HepG2 (cell line): ENCODE results near the gene LSM3. TPM values are rescaled to one million over a fixed set of nuclear protein-coding genes. Genes with fewer than 3 reads are reported as not detected.

Experiments used
- ATAC-seq: fragments of 200-7000 bp; cut with Tn5 transposase; 3 replicates; pipeline ENCODE4 v1.9.1; 2020; ENCODE audit warnings: mild to moderate bottlenecking, moderate library complexity
- BruUV-seq: library from RNA; stranded (reverse); fragments of 400-500 nt; replicated peaks from 2 replicates; lab custom pipeline; 2021; lab: Mats Ljungman, UMichigan
- CTCF ChIA-PET: fragments of 300-600 bp; formaldehyde crosslinking; extraction: SDS; loops from one replicate; lab custom pipeline; 2021; ENCODE audit warnings: low total read pairs, inconsistent platforms, low intra/inter-chr PET ratio; lab: Yijun Ruan, JAX
- POLR2A ChIA-PET: fragments of 350-600 bp; sonication (Branson Sonifier 250); formaldehyde crosslinking; loops from one replicate; lab custom pipeline; 2020; ENCODE audit warnings: antibody characterized with exemption, inconsistent platforms; lab: Yijun Ruan, JAX
- DNase-seq: peaks from one replicate; pipeline ENCODE4 v3.0.0-alpha.2; 2015; ENCODE audit warnings: low spot score
- FAIRE-seq: peaks from 3 replicates; lab custom pipeline; 2011; peaks lifted over from hg19 to GRCh38; lab: Jason Lieb, UNC
- H2AFZ ChIP-seq: one replicate; pipeline ENCODE4 v1.6.1; 2011; ENCODE audit warnings: low read length, inconsistent platforms
- H3K27ac ChIP-seq: fragments of 300-600 bp; 3 replicates; pipeline ENCODE4 v1.8.0; 2011; ENCODE audit warnings: mixed run types, mild to moderate bottlenecking, mixed read lengths, low read length, inconsistent platforms; ENCODE audit not compliant: insufficient read depth; ENCODE audit errors: extremely low read length
- H3K27me3 ChIP-seq, 2 experiments: fragments of 200-600 bp in 1 of 2; 2 replicates in 1 of 2; 3 replicates in 1 of 2; pipeline versions ENCODE4 v1.6.0 to v1.8.0; 2011; ENCODE audit warnings: low read length in 2 of 2, mild to moderate bottlenecking in 2 of 2, moderate library complexity in 2 of 2, inconsistent platforms in 1 of 2; ENCODE audit not compliant: insufficient read depth in 2 of 2, control insufficient read depth in 1 of 2
- H3K36me3 ChIP-seq, 2 experiments: fragments of 200-600 bp in 1 of 2; replicated peaks in 1 of 2; 2 replicates in 1 of 2; 3 replicates in 1 of 2; pipeline versions ENCODE4 v1.5.1 to v1.8.0; 2011; ENCODE audit warnings: low read length in 2 of 2, inconsistent platforms in 1 of 2; ENCODE audit not compliant: insufficient read depth in 2 of 2, control insufficient read depth in 1 of 2
- H3K4me1 ChIP-seq: 2 replicates; pipeline ENCODE4 v1.5.1; 2012; ENCODE audit warnings: low read length, inconsistent platforms; ENCODE audit not compliant: insufficient read depth
- H3K4me2 ChIP-seq: 2 replicates; pipeline ENCODE4 v1.6.0; 2011; ENCODE audit warnings: low read depth, low read length, inconsistent platforms
- H3K4me3 ChIP-seq, 3 experiments: fragments of 200-600 bp in 1 of 3; sonication (generic), shearing (Covaris generic) in 1 of 3; replicated peaks in 1 of 3; 2 replicates each; pipeline ENCODE4 v1.5.1; 2011 to 2016; ENCODE audit warnings: low read length in 3 of 3, inconsistent platforms in 2 of 3, low read depth in 2 of 3, mild to moderate bottlenecking in 2 of 3, control low read depth in 1 of 3, mixed read lengths in 1 of 3; ENCODE audit not compliant: insufficient read depth in 1 of 3
- H3K79me2 ChIP-seq: one replicate; pipeline ENCODE4 v1.6.1; 2011; ENCODE audit warnings: low read length, inconsistent platforms; ENCODE audit not compliant: insufficient read depth
- H3K9ac ChIP-seq: 2 replicates; pipeline ENCODE4 v1.6.0; 2011; ENCODE audit warnings: mild to moderate bottlenecking, low read depth, low read length, inconsistent platforms; ENCODE audit not compliant: insufficient read depth
- H3K9me3 ChIP-seq: 2 replicates; pipeline ENCODE4 v1.5.1; 2012; ENCODE audit warnings: mild to moderate bottlenecking, low read length
- H4K20me1 ChIP-seq: 2 replicates; pipeline ENCODE4 v1.6.0; 2011; ENCODE audit warnings: inconsistent platforms, mild to moderate bottlenecking, low read length, moderate library complexity; ENCODE audit not compliant: insufficient read depth
- TFDP2 ChIP-seq: sonication (generic); formaldehyde crosslinking; IDR thresholded peaks from 2 replicates; pipeline ENCODE4 v1.4.0; 2020; ENCODE audit warnings: missing genetic modification reagents
- ZBTB2 ChIP-seq: sonication (generic); formaldehyde crosslinking; IDR thresholded peaks from 2 replicates; pipeline ENCODE4 v1.8.0; 2022; ENCODE audit warnings: low read depth, missing genetic modification reagents
- ZFYVE20 ChIP-seq: sonication (generic); formaldehyde crosslinking; IDR thresholded peaks from 2 replicates; pipeline ENCODE4 v1.8.0; 2023; ENCODE audit warnings: low read depth, mild to moderate bottlenecking, moderate library complexity, missing genetic modification reagents, borderline replicate concordance
- ZNF710 ChIP-seq: sonication (generic); formaldehyde crosslinking; IDR thresholded peaks from 2 replicates; pipeline ENCODE4 v1.5.0; 2020; ENCODE audit warnings: mild to moderate bottlenecking, missing genetic modification reagents, borderline replicate concordance
- ZNF878 ChIP-seq: sonication (generic); formaldehyde crosslinking; IDR thresholded peaks from 2 replicates; pipeline ENCODE4 v1.8.1; 2023; ENCODE audit warnings: mild to moderate bottlenecking, missing genetic modification reagents, moderate library complexity
- WGBS: methylation state at CpG from one replicate; pipeline ENCODE4 v1.1.6; 2017; ENCODE audit warnings: low lambda C conversion rate; 5-methylcytosine and 5-hydroxymethylcytosine counted together
- in situ Hi-C: cut with HindIII; loops from 2 replicates; pipeline ENCODE4 v1.10.0; 2017; ENCODE audit warnings: low pct_unique_long_range_greater_than_20kb; ENCODE audit not compliant: extremely low pct_ligation_motif_present
- intact Hi-C: fragments of 100-400 bp; cut with micrococcal nuclease; formaldehyde crosslinking; loops from one replicate; pipeline ENCODE4 v1.10.0; 2022; ENCODE audit not compliant: unreplicated experiment
- polyA plus RNA-seq, 8 experiments: library from polyadenylated mRNA; depleted of rRNA in 3 of 8; stranded (reverse) in 7 of 8; unstranded in 1 of 8; fragments of >200 nt; fragmentation: Illumina TruSeq in 4 of 8; extraction: Trizol in 4 of 8; gene quantifications; 2 replicates each; pipeline versions ENCODE4 v1.2.1 to v1.2.3, GENCODE V29; 2011 to 2016; ENCODE audit warnings: low read depth in 4 of 8, missing spikeins in 1 of 8, mixed read lengths in 1 of 8; ENCODE audit not compliant: insufficient read depth in 1 of 8
- total RNA-seq, 5 experiments: library from RNA; depleted of rRNA; stranded (reverse); fragments of >200 nt; fragmentation: Illumina TruSeq; extraction: Trizol; gene quantifications; 2 replicates each; pipeline ENCODE4 v1.2.3, GENCODE V29; 2016; ENCODE audit warnings: low read depth in 1 of 5

LSM3 gene
- total and polyA plus RNA-seq, 2 of the 13 experiments (the other 11 are each of a cell fraction or from before 2014, with no cell fraction given) = 5.1 to 19.4 TPM

- CTCF ChIA-PET = no interaction called here
- H3K79me2 ChIP-seq = no peaks in the 10 kb centered on the region
- POLR2A ChIA-PET = no interaction called here
- no peak overlapping the region for H3K9ac ChIP-seq
- in situ Hi-C loops (no loop called here), intact Hi-C loops (no loop called here)
- no TSS peak for BruUV-seq
- no peak overlapping the region for H3K4me3 ChIP-seq
- H3K27ac ChIP-seq = no peak overlapping the region
- 72% methylated on average over 6 of the region's 8 CpGs for WGBS
- no peaks in the 10 kb centered on the region for H4K20me1 ChIP-seq
- DNase-seq (no peak), ATAC-seq (no peak), FAIRE-seq (no peak)
- TF ChIP-seq ZNF878 = no peak
- TF ChIP-seq TFDP2 (CRISPR knock-in tag) = no peak
- no peak for TF ChIP-seq ZNF710 (CRISPR knock-in tag)
- TF ChIP-seq ZBTB2 (CRISPR knock-in tag) = no peak
- TF ChIP-seq ZFYVE20 (CRISPR knock-in tag) = no peak
- H3K27me3 ChIP-seq = peaks cover 0 to 6% of the 10 kb centered on the region in 2 experiments; a peak in 1 of 5 replicates
- no peaks in the 10 kb centered on the region for H3K36me3 ChIP-seq
- H3K4me2 ChIP-seq = no peak overlapping the region
- H3K4me1 ChIP-seq = peaks cover 15% of the 10 kb centered on the region
- peaks cover 9% of the 10 kb centered on the region; the same call in 1 of the 2 replicates for H3K9me3 ChIP-seq
- no peak overlapping the region for H2AFZ ChIP-seq
These were observed 57.3 kb downstream of the LSM3 start for GRCh38 chr3:14235912-14236295.
